GM12801 (cell line): Measurements from ENCODE around the gene PSMA7.

Source experiments
- CTCF ChIP-seq: IDR thresholded peaks from one replicate; pipeline ENCODE4 v1.5.1; 2011; ENCODE audit warnings: control low read depth; ENCODE audit not compliant: insufficient read length; ENCODE audit errors: extremely low read depth

Gene PSMA7

DNA sequence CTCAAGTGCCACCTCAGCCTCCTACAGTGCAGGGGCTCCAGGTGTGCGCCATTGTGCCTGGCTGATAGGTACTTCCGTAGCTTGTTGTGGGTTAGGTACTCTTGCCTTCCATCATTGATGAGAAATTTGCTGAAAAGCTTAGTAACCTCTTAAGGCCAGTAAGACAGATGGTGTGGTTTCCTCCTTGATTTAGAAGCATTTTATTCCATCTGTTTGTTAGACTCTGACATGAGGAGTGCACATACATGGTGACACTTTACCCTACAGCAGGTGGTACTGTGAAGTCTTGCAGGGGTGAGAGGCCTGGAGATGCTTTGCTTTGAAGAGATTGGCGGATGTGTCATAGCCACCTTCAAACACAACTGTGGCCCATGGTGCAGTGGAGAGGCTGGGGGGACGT, 24.9 kb upstream of the PSMA7 start:
- no peak for TF ChIP-seq CTCF

DNA sequence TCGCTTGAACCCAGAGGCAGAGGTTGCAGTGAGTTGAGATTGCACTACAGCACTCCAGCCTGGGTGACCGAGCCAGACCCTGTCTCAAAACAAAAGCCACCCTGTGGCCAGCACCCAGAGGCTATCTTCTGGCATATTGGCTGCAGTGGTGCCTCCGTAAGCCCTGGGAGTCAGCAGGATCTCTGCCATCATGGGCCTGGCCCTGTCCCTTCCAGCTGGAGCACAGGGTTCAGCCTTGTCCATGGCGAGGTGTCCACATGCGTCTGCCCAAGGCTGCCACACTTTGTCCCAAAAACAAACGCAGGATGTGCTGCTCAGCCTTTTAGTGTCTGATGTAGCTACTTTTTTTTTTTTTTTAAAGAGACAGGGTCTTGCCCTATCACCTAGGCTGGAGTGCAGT, 24.3 kb upstream of the PSMA7 start:
- no peak for TF ChIP-seq CTCF

- TF ChIP-seq CTCF = no peak
These were observed 22.7 kb upstream of the PSMA7 start for GRCh38 chr20:62165762-62166399.

- TF ChIP-seq CTCF = no peak
These were observed 21.9 kb upstream of the PSMA7 start for GRCh38 chr20:62164879-62165761.

DNA sequence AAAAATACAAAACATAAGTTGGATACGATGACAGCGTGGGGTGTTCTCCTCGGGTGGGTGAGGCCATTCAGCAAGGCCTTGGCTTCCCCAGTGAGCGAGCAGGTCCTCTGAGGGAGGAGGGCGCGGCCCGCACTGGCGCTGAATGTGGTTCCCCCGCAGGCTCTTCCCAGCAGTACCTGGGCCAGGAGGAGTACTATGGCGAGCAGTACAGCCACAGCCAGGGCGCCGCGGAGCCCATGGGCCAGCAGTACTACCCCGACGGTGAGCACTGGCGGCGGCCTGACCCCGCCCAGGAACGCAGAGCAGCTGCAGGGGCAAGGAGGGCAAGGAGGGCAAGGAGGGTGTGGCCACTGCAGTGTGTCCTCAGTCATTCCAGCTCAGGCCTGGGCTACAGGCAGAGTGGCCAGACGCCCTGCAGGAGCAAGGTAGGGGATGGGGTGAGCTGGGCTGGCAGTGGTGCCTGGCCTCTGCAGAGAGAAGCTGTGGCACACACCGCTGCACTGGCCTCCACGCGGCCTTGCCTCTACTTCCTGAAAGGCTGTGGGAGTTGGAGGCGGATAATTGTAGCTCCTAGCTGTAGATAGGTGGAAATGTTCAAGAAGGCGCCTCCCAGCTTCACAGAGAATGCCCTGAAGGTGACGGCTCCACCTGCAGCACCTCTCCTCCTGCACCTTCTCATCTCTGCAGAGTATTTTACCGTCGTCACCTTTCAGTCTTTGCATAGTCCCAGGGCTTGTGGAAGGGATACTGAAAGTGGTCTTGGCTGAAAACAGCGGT, 21.0 kb upstream of the PSMA7 start:
- TF ChIP-seq CTCF = no peak

GRCh38 chr20:62163485-62163865, 20.3 kb upstream of the PSMA7 start:
- TF ChIP-seq CTCF = no peak
